Measurements from ENCODE around the gene PLAGL1. TPM values are rescaled to one million over a fixed set of nuclear protein-coding genes. Genes with fewer than 3 reads are reported as not detected.

Gene PLAGL1
- total and polyA plus RNA-seq, 2 of the 8 experiments (the other 6 are each of a cell fraction or from before 2014, with no cell fraction given) = 0.94 to 1.1 TPM

GRCh38 chr6:143952947-143953701 lies 54.9 kb downstream of the PLAGL1 start:
- H3K14ac ChIP-seq (ENCODE audit: insufficient read length) = no peak overlapping the region
- no peak overlapping the region for H3K4ac ChIP-seq (replicated peaks; ENCODE audit: insufficient read length, low read depth, low read length)
- no peak overlapping the region for H3K18ac ChIP-seq (ENCODE audit: extremely low read depth, low read length)
- H2BK5ac ChIP-seq (ENCODE audit: low read depth, low read length) = no peak overlapping the region
- H3K9ac ChIP-seq (replicated peaks in 1 of 4; ENCODE audit: extremely low read depth in 1 of 4, low read depth in 3 of 4, low read length in 3 of 4) = no peak overlapping the region
- ChIA-PET CTCF (ENCODE audit: partially characterized antibody) (interaction anchor here (0.7 to 18.3 kb wide), 8 partner anchors 9 to 80 kb away, joined by 3 to 591 read pairs (median 19); partner anchors contain the start of gene PLAGL1), POLR2A (ENCODE audit: partially characterized antibody) (interaction anchor here (1.1 kb wide), 1 partner anchor 8 kb away, joined by 4 read pairs; no protein-coding TSS in a partner anchor)
- no peak overlapping the region for H4K5ac ChIP-seq (ENCODE audit: insufficient read length, low read depth, low read length)
- no peak overlapping the region for H3K27ac ChIP-seq (ENCODE audit: low read depth, low read length)
- H2BK15ac ChIP-seq (ENCODE audit: low read length) = no peak overlapping the region
- DNase-seq (ENCODE audit: low read depth in 1 of 2, low spot score in 2 of 2) (no peak), FAIRE-seq (no peak)
- no peak overlapping the region for H2BK12ac ChIP-seq (ENCODE audit: low read depth, low read length)
- TF ChIP-seq KDM4A (IDR thresholded peaks at IDR 0.05; ENCODE audit: low read depth, low read length, severe bottlenecking) (no peak), TCF12 (IDR thresholded peaks at IDR 0.05; ENCODE audit: low read depth, low read length) (no peak), EZH2 (IDR thresholded peaks at IDR 0.05; ENCODE audit: low read depth, low read length, severe bottlenecking) (no peak), TAF1 (IDR thresholded peaks at IDR 0.05; ENCODE audit: low read depth, low read length) (no peak), KDM1A (IDR thresholded peaks at IDR 0.05; ENCODE audit: borderline replicate concordance, low read length) (no peak), KDM5A (IDR thresholded peaks at IDR 0.05; ENCODE audit: low read length) (no peak), SAP30 (IDR thresholded peaks at IDR 0.05; ENCODE audit: insufficient read depth, insufficient replicate concordance, low read length) (no peak), GABPA (IDR thresholded peaks at IDR 0.05; ENCODE audit: borderline replicate concordance, insufficient read depth, low read length) (no peak), TEAD4 (IDR thresholded peaks at IDR 0.05; ENCODE audit: low read depth, low read length) (no peak)
- H2AK5ac ChIP-seq (ENCODE audit: low read depth, low read length) = no peak overlapping the region
- H2AFZ ChIP-seq (ENCODE audit: low read length) = no peak overlapping the region
- no peaks in the 10 kb centered on the region for H3K23me2 ChIP-seq (ENCODE audit: low read depth, low read length)
- no peaks in the 10 kb centered on the region for H3K9me3 ChIP-seq (ENCODE audit: insufficient read depth in 2 of 2, low read depth in 1 of 2, low read length in 1 of 2)
- no peaks in the 10 kb centered on the region for H3K79me2 ChIP-seq (ENCODE audit: control insufficient read depth in 1 of 2, insufficient read depth in 2 of 2, low read length in 2 of 2)
- H4K8ac ChIP-seq (ENCODE audit: extremely low read depth, insufficient read depth, low read length) = no peak overlapping the region
- H2BK20ac ChIP-seq (ENCODE audit: low read length) = no peak overlapping the region
- WGBS, 2 experiments (ENCODE audit: extremely low coverage in 1 of 2, insufficient coverage in 1 of 2, insufficient read length in 1 of 2, insufficient replicate concordance in 2 of 2, low coverage in 1 of 2, low lambda C conversion rate in 2 of 2, missing lambda C conversion rate in 1 of 2) = 75% methylated on average over 4 of the region's 4 CpGs; no CpG with 5 or more reads in 1 of the 2 experiments
- no peak overlapping the region for H4K91ac ChIP-seq (replicated peaks; ENCODE audit: insufficient read length, low read length)
- no peak overlapping the region for H3K4me2 ChIP-seq (ENCODE audit: insufficient read depth in 1 of 2, low read depth in 2 of 2, low read length in 2 of 2)
- peaks cover 3 to 12% (median 5%) of the 10 kb centered on the region in 4 experiments; a peak in 6 of 7 replicates for H3K4me1 ChIP-seq (replicated peaks in 1 of 4; ENCODE audit: control insufficient read depth in 3 of 4, insufficient read depth in 4 of 4, low read length in 3 of 4)
- no peak overlapping the region for H2BK120ac ChIP-seq (replicated peaks; ENCODE audit: low read depth, low read length)
- H3K27me3 ChIP-seq (replicated peaks in 1 of 4; ENCODE audit: control insufficient read depth in 3 of 4, extremely low read depth in 1 of 4, insufficient read depth in 3 of 4, low read length in 3 of 4) = peaks cover 10 to 32% (median 30%) of the 10 kb centered on the region in 4 experiments
- no peak overlapping the region for H3K56ac ChIP-seq (replicated peaks; ENCODE audit: insufficient read length, low read depth, low read length)
- H3K23ac ChIP-seq (ENCODE audit: insufficient read length) = no peak overlapping the region
- H3K4me3 ChIP-seq (ENCODE audit: extremely low read depth in 1 of 4, insufficient read depth in 2 of 4, low read depth in 3 of 4, low read length in 4 of 4) = no peak overlapping the region
- no peaks in the 10 kb centered on the region for H4K20me1 ChIP-seq (replicated peaks in 1 of 2; ENCODE audit: control insufficient read depth in 1 of 2, insufficient read depth in 2 of 2, low read length in 2 of 2)
- no peaks in the 10 kb centered on the region for H3K36me3 ChIP-seq (ENCODE audit: control insufficient read depth in 2 of 4, insufficient read depth in 4 of 4, low read length in 3 of 4)
- H3K79me1 ChIP-seq (ENCODE audit: low read depth, low read length) = no peaks in the 10 kb centered on the region
